NCI-H510A treated with DMSO at 0.1 percent for 48 hours (cell line): ENCODE measurements around the gene TMEM59L.

ENCODE experiments used
- DNase-seq: peaks from one replicate; lab custom pipeline; 2025; lab: John Stamatoyannopoulos, UW

The TMEM59L gene

GRCh38 chr19:18659281-18660050, 46.8 kb downstream of the TMEM59L start:
- DNase-seq, result no peak

DNA sequence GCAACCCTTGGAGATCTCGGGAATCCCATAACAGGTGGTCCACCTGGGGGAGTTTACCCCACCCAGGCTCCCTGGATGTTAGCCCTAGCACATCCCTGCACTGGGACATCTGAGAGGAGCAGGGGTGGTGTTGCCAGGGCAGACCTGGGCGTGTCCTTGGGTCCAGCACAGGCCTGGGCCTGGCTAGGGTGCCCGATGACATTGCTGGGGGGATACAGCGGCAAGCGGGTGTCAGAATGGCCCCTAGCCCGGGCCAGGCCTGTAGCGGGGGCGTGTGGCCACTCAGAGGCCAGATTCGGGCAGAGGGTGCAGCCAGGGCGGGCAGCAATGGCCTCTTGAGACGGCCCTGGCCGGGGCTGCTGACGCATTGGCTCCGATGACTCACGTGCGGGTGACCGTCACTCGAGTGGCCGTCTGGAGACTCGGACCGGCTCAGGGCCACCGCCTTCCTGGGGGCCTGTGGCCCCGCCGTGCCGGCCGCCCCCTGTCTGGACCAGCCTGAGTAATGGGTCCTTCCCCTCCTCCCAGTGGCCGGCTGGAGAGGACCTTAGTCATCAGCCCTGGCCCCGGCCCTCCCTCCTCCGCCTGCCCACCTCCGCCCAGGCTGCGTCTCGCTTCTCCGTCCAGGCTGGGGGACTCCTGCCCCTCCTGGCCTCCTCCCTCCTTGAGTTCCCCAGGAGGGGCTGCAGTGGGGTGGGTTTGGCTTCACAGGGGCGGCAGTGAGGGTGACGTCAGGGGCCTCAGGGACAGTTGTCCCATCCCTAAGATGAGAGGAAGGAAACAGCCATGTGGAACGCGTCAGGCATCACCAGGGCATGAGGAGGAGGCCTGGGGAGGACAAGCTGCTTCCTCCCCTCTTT, 47.6 kb downstream of the TMEM59L start:
- no peak for DNase-seq

GRCh38 chr19:18660939-18661670, 48.4 kb downstream of the TMEM59L start:
- DNase-seq, result no peak

DNA sequence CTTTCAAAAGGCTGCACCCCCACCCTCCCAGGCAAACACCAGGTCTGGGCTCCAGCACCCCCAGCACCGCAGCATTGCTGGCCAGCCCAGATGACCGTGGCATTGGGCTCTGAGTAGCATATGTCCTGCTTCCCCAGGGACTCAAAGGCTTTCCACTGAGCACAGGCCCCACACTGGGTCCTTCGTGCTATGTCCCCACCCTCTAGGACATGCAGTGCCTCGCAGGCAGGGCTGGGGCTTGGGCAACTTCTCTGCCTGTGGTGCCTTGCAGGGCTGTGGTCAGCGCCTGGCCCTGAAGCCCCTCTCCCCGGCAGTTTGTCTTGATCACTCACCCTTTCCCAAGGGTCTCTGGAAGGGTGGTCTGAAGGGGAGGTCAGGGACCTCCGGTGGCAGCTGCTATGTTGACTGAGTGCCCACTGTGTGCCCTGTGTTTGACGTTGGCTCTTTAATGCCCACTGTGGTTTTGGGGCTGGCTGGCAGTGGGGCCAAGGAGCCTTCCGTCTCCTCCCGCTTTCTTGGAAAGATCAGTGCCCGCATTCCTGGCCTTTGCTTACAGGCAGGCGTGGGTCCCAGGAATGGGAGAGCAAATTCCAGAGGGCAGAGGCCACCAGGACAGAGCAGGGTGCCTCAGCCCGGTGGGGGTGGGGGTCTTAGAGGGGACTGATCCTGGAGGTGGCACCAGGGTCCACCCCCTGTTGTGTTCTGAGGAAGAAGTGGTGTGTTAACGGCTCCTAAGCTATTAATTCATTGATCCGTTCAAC, 50.5 kb downstream of the TMEM59L start:
- no peak for DNase-seq

- DNase-seq, result peak; percentile 9
These were observed 51.4 kb downstream of the TMEM59L start for GRCh38 chr19:18663940-18664530.

DNA sequence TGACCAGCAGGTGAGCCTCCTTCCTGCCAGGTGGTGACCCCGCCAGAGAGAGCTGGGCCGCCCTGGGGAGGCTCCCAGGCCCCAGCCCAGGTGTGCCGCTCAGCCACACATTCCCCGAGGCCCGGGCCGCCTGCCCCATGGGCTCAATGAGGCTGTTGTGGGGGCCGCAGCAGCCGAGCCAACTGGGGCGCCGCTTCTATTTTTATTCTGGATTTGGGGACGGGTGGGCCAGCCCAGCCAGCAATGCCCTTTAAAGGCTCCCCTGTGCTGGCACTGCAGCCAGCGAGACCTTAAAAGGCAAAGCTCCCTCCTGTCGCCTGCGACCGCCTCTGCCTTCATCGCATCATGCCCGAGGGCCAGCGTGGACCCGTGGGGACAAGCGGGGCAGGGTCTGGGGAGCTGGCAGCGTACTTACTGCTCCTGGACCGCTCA, 53.1 kb downstream of the TMEM59L start:
- no peak for DNase-seq

DNA sequence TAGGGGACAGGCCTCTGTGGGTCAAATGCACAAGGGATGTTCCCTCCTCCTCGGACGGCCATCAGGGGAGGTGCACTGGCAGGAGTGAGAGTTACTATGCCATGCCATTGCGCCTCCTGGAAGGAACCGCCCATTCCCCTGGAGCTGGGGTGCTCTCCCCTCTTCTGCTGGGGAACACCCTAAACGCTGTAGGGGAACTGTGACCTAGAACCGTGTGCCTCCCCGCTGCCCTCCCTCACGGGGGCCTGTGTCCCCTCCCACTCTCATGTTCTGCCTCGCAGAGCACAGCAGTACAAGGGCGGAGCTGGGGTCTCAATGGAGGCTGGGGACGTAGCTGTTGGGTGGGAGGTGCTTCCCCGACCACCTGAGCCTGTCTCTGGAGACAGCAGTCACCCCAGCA, 53.6 kb downstream of the TMEM59L start:
- DNase-seq, result no peak

GRCh38 chr19:18666784-18667183, 54.1 kb downstream of the TMEM59L start:
- DNase-seq, result no peak

DNA sequence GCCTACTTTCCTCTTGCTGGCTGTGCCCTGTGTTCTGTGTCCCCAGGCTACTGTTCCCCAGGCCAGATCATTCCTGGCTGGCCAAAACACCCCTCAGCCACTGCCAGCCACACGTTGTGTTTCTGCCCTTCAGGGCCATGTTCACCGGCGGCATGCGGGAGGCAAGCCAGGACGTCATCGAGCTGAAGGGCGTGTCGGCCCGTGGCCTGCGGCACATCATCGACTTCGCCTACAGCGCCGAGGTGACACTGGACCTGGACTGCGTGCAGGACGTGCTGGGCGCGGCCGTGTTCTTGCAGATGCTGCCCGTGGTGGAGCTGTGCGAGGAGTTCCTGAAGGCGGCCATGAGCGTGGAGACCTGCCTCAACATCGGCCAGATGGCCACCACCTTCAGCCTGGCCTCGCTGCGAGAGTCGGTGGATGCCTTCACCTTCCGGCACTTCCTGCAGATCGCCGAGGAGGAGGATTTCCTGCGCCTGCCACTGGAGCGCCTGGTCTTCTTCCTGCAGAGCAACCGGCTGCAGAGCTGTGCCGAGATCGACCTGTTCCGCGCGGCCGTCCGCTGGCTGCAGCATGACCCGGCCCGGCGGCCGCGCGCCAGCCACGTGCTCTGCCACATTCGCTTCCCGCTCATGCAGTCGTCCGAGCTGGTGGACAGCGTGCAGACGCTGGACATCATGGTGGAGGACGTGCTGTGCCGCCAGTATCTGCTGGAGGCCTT, 55.0 kb downstream of the TMEM59L start:
- no peak for DNase-seq

DNA sequence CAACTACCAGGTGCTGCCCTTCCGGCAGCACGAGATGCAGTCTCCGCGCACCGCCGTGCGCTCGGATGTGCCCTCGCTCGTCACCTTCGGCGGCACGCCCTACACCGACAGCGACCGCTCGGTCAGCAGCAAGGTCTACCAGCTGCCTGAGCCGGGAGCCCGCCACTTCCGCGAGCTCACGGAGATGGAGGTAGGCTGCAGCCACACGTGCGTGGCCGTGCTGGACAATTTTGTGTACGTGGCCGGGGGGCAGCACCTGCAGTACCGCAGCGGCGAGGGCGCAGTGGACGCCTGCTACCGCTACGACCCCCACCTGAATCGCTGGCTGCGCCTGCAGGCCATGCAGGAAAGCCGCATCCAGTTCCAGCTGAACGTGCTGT, 55.6 kb downstream of the TMEM59L start:
- no peak for DNase-seq

GRCh38 chr19:18668744-18669523, 56.3 kb downstream of the TMEM59L start:
- DNase-seq, result no peak

DNA sequence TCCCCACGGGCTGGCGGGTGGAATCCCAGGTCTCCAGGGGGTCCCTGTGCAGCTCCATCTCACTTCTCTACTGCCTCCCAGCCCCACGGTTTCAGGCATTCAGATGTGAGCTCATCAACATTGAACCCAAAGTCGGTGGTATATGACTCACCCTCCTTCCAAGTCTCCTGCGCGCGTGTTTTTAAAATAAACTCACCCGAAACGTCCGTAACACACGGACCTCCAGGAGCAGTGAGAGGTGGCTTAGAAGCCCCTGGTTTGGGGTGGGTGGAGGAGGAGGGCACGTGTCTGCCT, 56.8 kb downstream of the TMEM59L start:
- DNase-seq, result no peak

GRCh38 chr19:18669883-18670282, 57.2 kb downstream of the TMEM59L start:
- DNase-seq, result no peak

GRCh38 chr19:18670312-18670711, 57.6 kb downstream of the TMEM59L start:
- no peak for DNase-seq
